NCI-H2171 treated with DMSO at 0.1 percent for 48 hours (cell line): ENCODE data around the gene POLR2L.

Source experiments
- DNase-seq: peaks from one replicate; lab custom pipeline; 2025; lab: John Stamatoyannopoulos, UW

Gene POLR2L

GRCh38 chr11:826836-827145, 15.5 kb downstream of the POLR2L start:
- no peak for DNase-seq

GRCh38 chr11:826227-826621, 16.1 kb downstream of the POLR2L start:
- no peak for DNase-seq

GRCh38 chr11:825366-826226, 16.7 kb downstream of the POLR2L start:
- DNase-seq = no peak

DNA sequence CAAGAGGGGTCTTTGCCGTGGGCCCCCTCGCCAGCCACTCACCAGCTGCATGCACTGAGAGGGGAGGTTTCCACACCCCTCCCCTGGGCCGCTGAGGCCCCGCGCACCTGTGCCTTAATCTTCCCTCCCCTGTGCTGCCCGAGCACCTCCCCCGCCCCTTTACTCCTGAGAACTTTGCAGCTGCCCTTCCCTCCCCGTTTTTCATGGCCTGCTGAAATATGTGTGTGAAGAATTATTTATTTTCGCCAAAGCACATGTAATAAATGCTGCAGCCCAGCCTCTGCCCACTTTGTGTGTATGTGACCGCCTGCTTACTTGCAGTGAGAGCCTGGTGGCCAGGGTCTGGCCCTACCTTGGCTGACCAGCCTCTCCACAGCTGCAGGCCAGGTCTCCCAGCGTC, 17.4 kb downstream of the POLR2L start:
- DNase-seq = no peak

DNA sequence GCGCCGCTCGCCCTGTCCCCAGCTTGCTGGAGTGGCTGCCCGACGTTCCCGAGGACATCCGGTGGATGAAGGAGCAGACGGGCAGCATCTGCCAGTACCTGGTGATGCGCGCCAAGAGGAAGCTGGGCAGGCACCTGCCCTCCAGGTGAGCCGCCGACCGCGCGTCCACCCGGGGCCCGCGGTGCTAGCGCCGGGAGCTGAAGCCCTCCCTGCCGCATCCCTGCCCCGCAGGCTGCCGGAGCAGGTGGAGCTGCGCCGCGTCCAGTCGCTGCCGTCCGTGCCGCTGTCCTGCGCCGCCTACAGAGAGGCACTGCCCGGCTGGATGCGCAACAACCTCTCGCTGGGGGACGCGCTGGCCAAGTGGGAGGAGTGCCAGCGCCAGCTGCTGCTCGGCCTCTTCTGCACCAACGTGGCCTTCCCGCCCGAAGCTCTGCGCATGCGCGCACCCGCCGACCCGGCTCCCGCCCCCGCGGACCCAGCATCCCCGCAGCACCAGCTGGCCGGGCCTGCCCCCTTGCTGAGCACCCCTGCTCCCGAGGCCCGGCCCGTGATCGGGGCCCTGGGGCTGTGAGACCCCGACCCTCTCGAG, 17.9 kb downstream of the POLR2L start:
- DNase-seq = no peak

DNA sequence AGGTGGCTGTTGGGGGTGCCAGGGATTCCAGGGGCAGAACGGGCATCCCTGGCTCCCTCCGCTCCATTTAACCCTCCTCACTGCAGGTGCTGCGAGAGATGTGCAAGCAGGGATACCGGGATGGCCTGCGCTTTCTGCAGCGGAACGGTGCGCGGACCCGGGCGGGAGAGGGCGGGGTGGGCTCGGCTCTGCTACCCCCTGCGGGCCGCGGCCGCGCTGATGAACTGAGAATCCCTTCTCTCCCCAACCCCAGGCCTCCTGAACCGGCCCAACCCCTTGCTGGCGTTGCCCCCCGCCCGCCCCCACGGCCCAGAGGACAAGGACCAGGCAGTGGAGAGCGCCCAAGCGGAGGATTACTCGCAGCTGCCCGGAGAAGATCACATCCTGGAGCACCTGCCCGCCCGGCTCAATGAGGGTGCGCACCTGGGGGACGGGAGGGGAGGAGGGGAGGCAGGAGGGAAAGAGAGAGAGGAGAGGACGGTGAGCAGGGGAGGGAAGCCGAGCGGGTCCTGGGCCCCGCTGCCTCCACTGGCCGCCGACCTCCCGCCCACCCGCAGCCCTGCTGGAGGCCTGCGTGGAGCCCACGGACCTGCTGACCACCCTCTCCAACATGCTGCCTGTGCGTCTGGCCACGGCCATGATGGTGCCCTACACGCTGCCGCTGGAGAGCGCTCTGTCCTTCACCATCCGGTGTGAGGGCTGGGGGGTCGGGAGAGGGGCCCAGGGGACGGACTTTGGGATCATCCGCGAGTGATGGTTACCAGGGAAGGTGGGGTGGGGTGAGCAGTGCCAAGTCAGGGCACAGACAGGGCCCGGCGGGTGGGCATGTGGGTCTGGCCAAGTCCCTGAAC, 18.7 kb downstream of the POLR2L start:
- no peak for DNase-seq

DNA sequence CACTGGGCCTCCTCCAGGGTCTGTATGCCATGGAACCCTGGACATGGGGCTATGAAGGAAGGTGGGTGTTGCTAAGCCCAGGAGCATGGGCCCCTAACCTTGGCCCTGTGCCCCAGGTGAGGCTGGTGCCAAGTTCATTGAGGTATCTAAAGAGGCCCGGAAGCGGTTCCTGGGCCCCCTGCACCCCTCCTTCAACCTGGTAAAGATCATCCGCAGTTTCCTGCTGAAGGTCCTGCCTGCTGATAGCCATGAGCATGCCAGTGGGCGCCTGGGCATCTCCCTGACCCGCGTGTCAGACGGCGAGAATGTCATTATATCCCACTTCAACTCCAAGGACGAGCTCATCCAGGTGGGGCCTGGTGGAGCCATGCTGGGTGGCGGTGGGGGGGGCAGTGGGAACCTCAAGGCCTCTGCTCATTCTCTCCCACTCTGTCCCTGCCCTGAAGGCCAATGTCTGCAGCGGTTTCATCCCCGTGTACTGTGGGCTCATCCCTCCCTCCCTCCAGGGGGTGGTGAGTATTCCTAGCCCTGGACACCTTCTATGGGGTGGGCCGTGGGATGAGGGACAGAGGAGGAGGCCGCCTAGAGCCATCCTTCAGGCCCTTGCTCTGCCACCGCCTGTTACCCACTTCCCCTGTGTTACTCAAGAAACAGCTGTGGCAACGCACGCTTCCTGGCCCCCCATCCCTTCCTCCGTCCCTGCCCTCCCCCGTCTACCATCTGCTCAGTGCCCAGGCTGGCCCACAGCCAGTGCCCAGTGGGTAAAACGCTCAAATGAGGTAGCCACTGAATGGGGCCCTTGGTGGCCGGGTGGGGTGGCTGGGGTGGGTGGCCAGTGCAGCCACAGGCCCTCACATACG, 20.6 kb downstream of the POLR2L start:
- DNase-seq = no peak

DNA sequence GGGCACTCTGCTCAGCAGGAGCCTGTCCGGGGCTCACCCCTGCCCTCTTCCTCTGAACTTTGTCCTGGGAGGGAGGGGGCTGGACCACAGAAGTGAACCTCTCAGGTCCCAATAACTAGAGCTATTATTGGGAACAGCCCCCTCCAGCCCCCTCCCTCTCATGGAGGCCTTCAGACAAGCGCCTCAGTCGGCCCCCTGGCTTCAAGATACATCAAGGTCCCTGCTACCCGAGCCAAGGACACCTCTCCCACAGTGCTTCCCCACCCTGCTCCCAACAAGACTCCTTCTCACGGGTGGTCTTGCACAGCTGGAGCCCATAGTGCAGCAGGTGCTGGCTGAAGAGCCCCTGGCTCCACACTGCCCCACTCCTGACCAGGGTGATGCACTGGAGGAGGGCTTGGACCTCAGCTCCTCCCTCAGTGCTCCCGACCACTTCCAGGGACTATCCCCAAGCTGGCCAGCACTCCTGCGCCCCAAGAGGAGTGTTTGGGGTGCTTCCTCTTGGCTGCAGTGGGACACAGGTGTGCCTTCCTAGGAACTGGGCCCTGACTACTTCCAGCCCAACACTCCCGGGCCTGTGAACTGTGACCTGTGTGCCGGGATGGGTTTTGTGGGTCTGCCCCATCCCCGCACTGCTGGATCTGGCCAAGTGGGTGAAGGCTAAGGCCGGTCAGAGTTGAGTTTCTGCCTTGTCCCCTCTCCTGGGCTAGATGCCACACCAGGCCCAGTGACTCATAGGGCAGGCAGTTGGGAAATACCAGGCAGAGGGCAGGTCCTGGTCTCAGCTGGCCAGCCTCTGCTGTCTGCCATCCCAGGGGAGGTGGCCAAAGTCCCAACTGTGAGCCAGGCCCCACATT, 21.4 kb downstream of the POLR2L start:
- no peak for DNase-seq

DNA sequence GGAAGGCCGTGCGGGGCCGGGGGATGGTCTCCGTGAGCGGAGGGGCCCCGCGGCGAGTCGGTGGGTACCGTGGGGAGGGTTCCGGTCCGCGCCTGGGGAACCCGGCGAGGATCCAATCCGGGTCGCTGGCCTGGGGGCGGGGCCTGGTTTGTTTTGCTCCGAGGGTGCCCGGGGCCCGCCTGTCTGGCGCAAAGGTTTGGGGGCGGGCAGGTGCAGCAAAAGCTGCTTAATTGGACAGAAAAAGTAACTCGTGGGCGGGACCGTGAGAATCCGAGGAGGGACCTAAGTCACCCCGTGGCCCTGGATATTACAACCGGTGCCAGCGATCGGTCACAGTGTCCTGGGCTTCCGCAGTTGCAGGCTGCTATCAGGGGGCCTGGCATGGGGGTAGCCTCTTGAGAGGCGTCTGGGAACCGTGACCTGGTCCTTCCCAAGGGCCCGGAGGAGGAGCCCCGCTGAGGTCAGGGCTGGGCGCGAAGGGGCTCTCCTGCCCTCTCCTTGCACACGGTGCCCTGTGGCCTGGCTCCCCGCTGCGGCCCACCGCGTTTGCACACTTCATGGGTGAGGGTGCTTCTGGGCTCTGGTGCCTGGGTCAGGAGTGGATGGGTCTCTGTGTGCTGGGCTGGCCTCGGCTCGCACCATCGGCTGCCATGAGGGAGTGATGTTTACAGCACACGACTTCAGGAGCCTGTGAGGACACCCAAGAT, 22.2 kb downstream of the POLR2L start:
- DNase-seq = peak; percentile 47

GRCh38 chr11:819129-819931, 23.0 kb downstream of the POLR2L start:
- peak; percentile 67 for DNase-seq

GRCh38 chr11:818396-819128, 23.8 kb downstream of the POLR2L start, which contains the start of gene PNPLA2:
TSS of gene PNPLA2 (plus strand) at chr11:818914. CDS start at chr11:819719, 805 bp downstream.
- DNase-seq = no peak

- DNase-seq = no peak
Observed at GRCh38 chr11:816433-816779, 25.9 kb downstream of the POLR2L start.

DNA sequence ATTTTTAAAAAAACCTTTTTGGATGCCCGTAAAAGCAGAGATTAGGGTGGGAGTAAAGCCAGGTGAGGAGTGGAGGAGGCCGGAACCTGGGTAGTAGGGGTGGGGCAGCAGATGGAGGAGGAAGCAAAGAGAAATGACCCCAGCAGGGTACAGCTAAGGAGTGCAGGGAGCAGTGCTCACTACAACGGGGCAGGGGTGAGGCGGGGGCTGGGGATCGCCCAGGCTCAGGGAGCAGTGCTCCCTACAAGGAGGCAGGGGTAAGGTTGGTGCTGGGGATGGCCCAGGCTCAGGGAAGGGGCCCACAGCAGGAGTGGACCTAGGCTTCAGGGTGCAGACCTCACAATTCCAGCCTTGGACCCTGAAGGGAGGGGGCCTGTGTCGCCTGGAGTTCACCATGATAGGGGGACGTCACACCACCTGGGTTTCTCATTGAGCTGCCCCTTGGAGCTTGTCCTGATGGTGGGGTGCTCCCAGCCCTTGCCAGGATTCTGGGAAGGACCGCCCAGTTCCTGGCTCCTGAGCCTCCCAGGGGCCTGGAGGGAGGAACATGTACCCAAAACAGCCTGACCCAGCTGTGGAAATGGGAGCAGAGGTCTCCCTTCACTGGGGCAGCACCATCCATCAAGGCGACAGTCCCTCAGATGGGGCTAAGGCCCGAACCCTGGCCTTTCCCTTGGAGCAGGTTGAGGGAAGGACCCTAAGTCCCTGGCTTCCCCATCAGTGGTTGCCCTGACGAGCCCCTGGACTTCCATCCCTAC, 26.5 kb downstream of the POLR2L start:
- DNase-seq = no peak

GRCh38 chr11:813456-814096, 28.8 kb downstream of the POLR2L start:
- DNase-seq = no peak

DNA sequence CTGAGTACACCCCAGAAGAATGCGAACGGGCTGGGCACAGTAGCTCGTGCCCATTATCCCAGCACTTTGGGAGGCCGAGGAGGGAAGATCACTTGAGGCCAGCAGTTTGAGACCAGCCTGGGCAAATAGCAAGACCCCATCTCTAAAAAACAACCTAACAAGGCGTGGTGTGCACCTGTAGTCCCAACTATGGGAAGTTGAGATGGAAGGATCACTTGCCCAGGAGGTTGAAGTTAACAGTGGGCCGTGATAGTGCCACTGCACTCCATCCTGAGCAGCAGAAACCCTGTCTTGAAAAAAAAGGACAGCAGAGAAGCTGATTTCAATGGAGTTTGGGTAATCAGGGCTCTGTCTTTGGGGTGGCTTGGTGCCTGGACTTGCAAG, 29.3 kb downstream of the POLR2L start:
- DNase-seq = no peak

DNA sequence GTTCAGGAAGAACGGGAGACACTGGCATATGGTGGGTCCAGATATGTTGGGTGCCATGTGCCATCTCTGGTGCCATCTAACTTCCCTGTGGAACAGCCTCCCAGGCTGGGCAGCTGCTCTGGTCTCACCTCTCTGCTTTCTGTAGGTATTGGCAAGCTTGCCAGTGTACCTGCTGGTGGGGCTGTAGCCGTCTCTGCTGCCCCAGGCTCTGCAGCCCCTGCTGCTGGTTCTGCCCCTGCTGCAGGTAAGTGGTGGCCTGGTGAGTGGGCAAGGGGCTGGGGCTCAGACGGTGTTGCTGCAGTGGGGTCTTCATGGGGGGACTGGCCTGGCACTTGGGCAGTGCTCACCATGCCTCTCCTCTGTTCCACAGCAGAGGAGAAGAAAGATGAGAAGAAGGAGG, 29.9 kb downstream of the POLR2L start:
- DNase-seq = no peak

DNA sequence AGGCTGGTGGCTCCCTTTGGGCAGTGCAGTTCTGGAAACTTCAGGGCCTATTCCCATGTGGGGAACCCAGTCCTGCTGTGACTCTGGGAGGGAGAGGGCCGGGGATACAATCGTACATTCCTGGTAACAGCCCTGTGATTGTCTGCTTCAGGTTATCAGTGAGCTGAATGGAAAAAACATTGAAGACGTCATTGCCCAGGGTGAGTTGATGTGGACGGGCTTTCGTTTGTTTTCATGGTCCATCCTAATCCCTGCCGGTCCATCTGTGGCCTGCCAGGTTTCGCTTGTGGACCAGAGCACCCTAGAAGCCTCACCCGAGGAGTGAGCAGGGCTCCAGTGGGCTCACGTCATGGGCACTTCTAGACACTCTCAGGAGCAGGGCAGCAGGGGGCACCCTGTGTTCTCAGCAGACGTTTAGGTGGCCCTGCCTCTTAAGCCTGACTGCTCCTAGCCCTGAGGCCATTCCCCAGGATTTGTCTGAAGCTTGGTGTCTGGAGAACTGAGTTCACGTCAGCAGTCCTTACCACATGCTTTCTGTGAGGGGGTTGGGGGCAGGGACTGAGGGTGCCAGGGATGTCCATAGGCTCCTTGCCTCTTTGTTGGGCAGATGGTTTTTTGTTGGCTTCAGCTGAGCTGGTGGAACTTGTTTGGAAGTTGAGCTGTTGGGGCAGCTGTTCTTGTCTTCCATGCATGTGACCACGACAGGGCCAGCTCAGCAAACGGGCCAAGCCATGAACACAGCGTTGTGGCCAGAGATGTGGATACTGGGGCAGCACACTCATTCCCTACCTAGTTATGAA, 30.7 kb downstream of the POLR2L start:
- no peak for DNase-seq
